H9 (cell line): ENCODE measurements around the gene TRPM2. TPM values are rescaled to one million over a fixed set of nuclear protein-coding genes. Genes with fewer than 3 reads are reported as not detected.
A peak's percentile ranks its signal among the peaks of the same experiment; 100 is the strongest.

ENCODE experiments used
- DNase-seq: peaks from one replicate; pipeline ENCODE4 v3.0.0-alpha.2; 2017
- H2AFZ ChIP-seq: one replicate; pipeline ENCODE4 v1.6.1; 2013; ENCODE audit warnings: mild to moderate bottlenecking, low read length, control low read depth, moderate library complexity
- H2AK5ac ChIP-seq: 2 replicates; pipeline ENCODE4 v1.6.1; 2013; ENCODE audit warnings: low read length, control low read depth, mixed read lengths; ENCODE audit not compliant: insufficient read length
- H2BK120ac ChIP-seq: one replicate; pipeline ENCODE4 v1.6.1; 2013; ENCODE audit warnings: low read depth, mild to moderate bottlenecking, low read length, control low read depth, inconsistent platforms; ENCODE audit not compliant: poor library complexity, severe bottlenecking
- H2BK12ac ChIP-seq: 2 replicates; pipeline ENCODE4 v1.6.1; 2013; ENCODE audit warnings: low read length, control low read depth, mixed read lengths, low read depth; ENCODE audit not compliant: insufficient read length
- H2BK15ac ChIP-seq: 2 replicates; pipeline ENCODE4 v1.6.1; 2013; ENCODE audit warnings: low read depth, low read length, control low read depth
- H2BK20ac ChIP-seq: one replicate; pipeline ENCODE4 v1.6.1; 2013; ENCODE audit warnings: low read depth, mild to moderate bottlenecking, low read length, control low read depth, inconsistent platforms; ENCODE audit not compliant: poor library complexity, severe bottlenecking
- H2BK5ac ChIP-seq: 2 replicates; pipeline ENCODE4 v1.6.1; 2013; ENCODE audit warnings: low read length, control low read depth, mixed read lengths; ENCODE audit not compliant: insufficient read length
- H3K14ac ChIP-seq: 2 replicates; pipeline ENCODE4 v1.6.1; 2013; ENCODE audit warnings: low read length, control low read depth; ENCODE audit not compliant: insufficient read depth
- H3K18ac ChIP-seq: 2 replicates; pipeline ENCODE4 v1.6.1; 2013; ENCODE audit warnings: low read depth, mild to moderate bottlenecking, mixed read lengths, low read length, control low read depth; ENCODE audit not compliant: insufficient read length
- H3K23ac ChIP-seq: 2 replicates; pipeline ENCODE4 v1.6.1; 2013; ENCODE audit warnings: low read length, control low read depth, mixed read lengths, low read depth; ENCODE audit not compliant: insufficient read length
- H3K23me2 ChIP-seq: 2 replicates; pipeline ENCODE4 v1.6.1; 2013; ENCODE audit warnings: low read depth, mild to moderate bottlenecking, mixed read lengths, low read length, control low read depth; ENCODE audit not compliant: insufficient read length, poor library complexity, severe bottlenecking
- H3K27ac ChIP-seq: 2 replicates; pipeline ENCODE4 v1.5.1; 2013; ENCODE audit warnings: low read length, control low read depth, mixed read lengths, low read depth; ENCODE audit not compliant: insufficient read length
- H3K27me3 ChIP-seq: 2 replicates; pipeline ENCODE4 v1.6.1; 2013; ENCODE audit warnings: low read length, control low read depth, inconsistent platforms; ENCODE audit not compliant: insufficient read depth
- H3K4ac ChIP-seq: 2 replicates; pipeline ENCODE4 v1.6.1; 2013; ENCODE audit warnings: low read depth, mild to moderate bottlenecking, control low read depth, inconsistent platforms, low read length, moderate library complexity
- H3K4me1 ChIP-seq: 2 replicates; pipeline ENCODE4 v1.6.1; 2013; ENCODE audit warnings: low read length, control low read depth, inconsistent platforms; ENCODE audit not compliant: insufficient read depth
- H3K4me2 ChIP-seq: 2 replicates; pipeline ENCODE4 v1.6.1; 2013; ENCODE audit warnings: low read length, control low read depth, mixed read lengths; ENCODE audit not compliant: insufficient read length, insufficient read depth
- H3K56ac ChIP-seq: 2 replicates; pipeline ENCODE4 v1.6.1; 2013; ENCODE audit warnings: low read depth, mild to moderate bottlenecking, mixed read lengths, low read length, control low read depth; ENCODE audit not compliant: insufficient read length
- H3K79me1 ChIP-seq: 2 replicates; pipeline ENCODE4 v1.6.1; 2013; ENCODE audit warnings: low read depth, mild to moderate bottlenecking, moderate library complexity, low read length, control low read depth, inconsistent platforms; ENCODE audit not compliant: insufficient read depth, poor library complexity, severe bottlenecking
- H3K79me2 ChIP-seq: 2 replicates; pipeline ENCODE4 v1.6.1; 2013; ENCODE audit warnings: low read length, control low read depth, inconsistent platforms; ENCODE audit not compliant: insufficient read depth
- H3K9ac ChIP-seq: 2 replicates; pipeline ENCODE4 v1.6.1; 2013; ENCODE audit warnings: low read length, control low read depth, mixed read lengths; ENCODE audit not compliant: insufficient read length; ENCODE audit errors: extremely low read depth
- H3K9me3 ChIP-seq: one replicate; pipeline ENCODE4 v1.6.1; 2013; ENCODE audit warnings: low read depth, low read length, inconsistent platforms; ENCODE audit not compliant: control insufficient read depth
- H3T11ph ChIP-seq: one replicate; pipeline ENCODE4 v1.6.1; 2013; ENCODE audit warnings: mild to moderate bottlenecking, low read length, control low read depth, inconsistent platforms
- H4K20me1 ChIP-seq: one replicate; pipeline ENCODE4 v1.6.1; 2013; ENCODE audit not compliant: control insufficient read depth, insufficient read length, insufficient read depth
- H4K5ac ChIP-seq: 2 replicates; pipeline ENCODE4 v1.6.1; 2013; ENCODE audit warnings: low read depth, mild to moderate bottlenecking, mixed read lengths, low read length, control low read depth; ENCODE audit not compliant: insufficient read length
- H4K8ac ChIP-seq: replicated peaks from 2 replicates; pipeline ENCODE4 v1.6.1; 2013; ENCODE audit warnings: low read length, control low read depth, mixed read lengths, low read depth; ENCODE audit not compliant: insufficient read length
- H4K91ac ChIP-seq: 2 replicates; pipeline ENCODE4 v1.6.1; 2013; ENCODE audit warnings: low read depth, mild to moderate bottlenecking, moderate library complexity, mixed read lengths, low read length, control low read depth; ENCODE audit not compliant: insufficient read length
- H3K27ac Mint-ChIP-seq, 3 experiments: 2 replicates in 2 of 3; 3 replicates in 1 of 3; pipeline ENCODE4 v1.8.0; 2020 to 2021; ENCODE audit warnings: mixed read lengths in 3 of 3, mild to moderate bottlenecking in 1 of 3, moderate library complexity in 1 of 3
- H3K27me3 Mint-ChIP-seq: 2 replicates; pipeline ENCODE4 v1.8.0; 2021; ENCODE audit warnings: low read depth, mild to moderate bottlenecking, moderate library complexity, mixed read lengths
- H3K36me3 Mint-ChIP-seq, 3 experiments: 2 replicates in 2 of 3; 3 replicates in 1 of 3; pipeline ENCODE4 v1.8.0; 2020 to 2021; ENCODE audit warnings: low read depth in 3 of 3, mixed read lengths in 3 of 3; ENCODE audit not compliant: insufficient read depth in 1 of 3
- H3K4me1 Mint-ChIP-seq, 2 experiments: 2 replicates each; pipeline ENCODE4 v1.8.0; 2020; ENCODE audit warnings: mixed read lengths in 2 of 2
- H3K4me3 Mint-ChIP-seq, 2 experiments: 2 replicates in 1 of 2; 3 replicates in 1 of 2; pipeline ENCODE4 v1.8.0; 2020 to 2021; ENCODE audit warnings: mild to moderate bottlenecking in 2 of 2, mixed read lengths in 2 of 2, moderate library complexity in 1 of 2
- H3K9me3 Mint-ChIP-seq, 2 experiments: 2 replicates in 1 of 2; 3 replicates in 1 of 2; pipeline ENCODE4 v1.8.0; 2020; ENCODE audit warnings: mild to moderate bottlenecking in 2 of 2, mixed read lengths in 2 of 2, moderate library complexity in 1 of 2
- WGBS: extraction: QIAGEN DNeasy Blood & Tissue Kit; methylation state at CpG from one replicate; pipeline ENCODE4 v1.1.7; 2013; ENCODE audit warnings: missing lambda C conversion rate, low lambda C conversion rate, mixed read lengths; ENCODE audit not compliant: insufficient read length; ENCODE audit errors: extremely low coverage; 5-methylcytosine and 5-hydroxymethylcytosine counted together
- total RNA-seq: library from RNA; stranded (reverse); gene quantifications from 2 replicates; pipeline ENCODE4 v1.2.1, GENCODE V29; 2021
- TF ChIP-seq, protein P1 (sequence below): fragments of 200-600 bp; sonication (generic); conservative IDR thresholded peaks from 3 replicates; pipeline ENCODE4 v1.8.0; 2021; ENCODE audit warnings: antibody characterized with exemption, mild to moderate bottlenecking

TRPM2 gene
- total RNA-seq, 1 experiment from 2014 or later, result 0.68 TPM

- H3K27ac ChIP-seq, result no peak overlapping the region
- H2AFZ ChIP-seq, result no peak overlapping the region
- H3K27me3 ChIP-seq, result no peaks in the 10 kb centered on the region
- H3K27ac Mint-ChIP-seq, result no peak overlapping the region
- no peak overlapping the region for H3K9ac ChIP-seq
- H4K20me1 ChIP-seq, result no peaks in the 10 kb centered on the region
- H3K4me1 ChIP-seq, result no peaks in the 10 kb centered on the region
- H3T11ph ChIP-seq, result no peak overlapping the region
- H2BK120ac ChIP-seq, result no peak overlapping the region
- no peak overlapping the region for H2BK15ac ChIP-seq
- H2BK5ac ChIP-seq, result no peak overlapping the region
- H3K56ac ChIP-seq, result no peak overlapping the region
- H3K23ac ChIP-seq, result no peak overlapping the region
- no CpG with 5 or more reads among the region's 4 CpGs for WGBS
- H2BK20ac ChIP-seq, result no peak overlapping the region
- H3K79me2 ChIP-seq, result no peaks in the 10 kb centered on the region
- H4K8ac ChIP-seq, result no peak overlapping the region
- H3K9me3 ChIP-seq, result no peaks in the 10 kb centered on the region
- no peak overlapping the region for H3K4me2 ChIP-seq
- H2BK12ac ChIP-seq, result no peak overlapping the region
- TF ChIP-seq, protein P1, sequence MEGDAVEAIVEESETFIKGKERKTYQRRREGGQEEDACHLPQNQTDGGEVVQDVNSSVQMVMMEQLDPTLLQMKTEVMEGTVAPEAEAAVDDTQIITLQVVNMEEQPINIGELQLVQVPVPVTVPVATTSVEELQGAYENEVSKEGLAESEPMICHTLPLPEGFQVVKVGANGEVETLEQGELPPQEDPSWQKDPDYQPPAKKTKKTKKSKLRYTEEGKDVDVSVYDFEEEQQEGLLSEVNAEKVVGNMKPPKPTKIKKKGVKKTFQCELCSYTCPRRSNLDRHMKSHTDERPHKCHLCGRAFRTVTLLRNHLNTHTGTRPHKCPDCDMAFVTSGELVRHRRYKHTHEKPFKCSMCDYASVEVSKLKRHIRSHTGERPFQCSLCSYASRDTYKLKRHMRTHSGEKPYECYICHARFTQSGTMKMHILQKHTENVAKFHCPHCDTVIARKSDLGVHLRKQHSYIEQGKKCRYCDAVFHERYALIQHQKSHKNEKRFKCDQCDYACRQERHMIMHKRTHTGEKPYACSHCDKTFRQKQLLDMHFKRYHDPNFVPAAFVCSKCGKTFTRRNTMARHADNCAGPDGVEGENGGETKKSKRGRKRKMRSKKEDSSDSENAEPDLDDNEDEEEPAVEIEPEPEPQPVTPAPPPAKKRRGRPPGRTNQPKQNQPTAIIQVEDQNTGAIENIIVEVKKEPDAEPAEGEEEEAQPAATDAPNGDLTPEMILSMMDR, result no peak
- no peaks in the 10 kb centered on the region for H3K23me2 ChIP-seq
- no peak overlapping the region for H3K4me3 Mint-ChIP-seq
- H3K18ac ChIP-seq, result no peak overlapping the region
- H3K4ac ChIP-seq, result no peak overlapping the region
- no peaks in the 10 kb centered on the region for H3K79me1 ChIP-seq
- no peak overlapping the region for H4K5ac ChIP-seq
- no peak overlapping the region for H2AK5ac ChIP-seq
- no peaks in the 10 kb centered on the region for H3K36me3 Mint-ChIP-seq
- no peak overlapping the region for H4K91ac ChIP-seq
- H3K14ac ChIP-seq, result no peak overlapping the region
- H3K9me3 Mint-ChIP-seq, result peaks cover 10 to 16% of the 10 kb centered on the region in 2 experiments; a peak in 4 of 5 replicates
- DNase-seq, result peak; percentile 5
- H3K4me1 Mint-ChIP-seq, result no peaks in the 10 kb centered on the region
- H3K27me3 Mint-ChIP-seq, result no peaks in the 10 kb centered on the region; the same call in 1 of the 2 replicates
Measured at GRCh38 chr21:44431300-44431699, 77.9 kb downstream of the TRPM2 start.
